HepG2 (cell line): ENCODE measurements around the gene ZC3H18. TPM values are rescaled to one million over a fixed set of nuclear protein-coding genes. Genes with fewer than 3 reads are reported as not detected.

ENCODE experiments used
- ATAC-seq: fragments of 200-7000 bp; cut with Tn5 transposase; 3 replicates; pipeline ENCODE4 v1.9.1; 2020; ENCODE audit warnings: mild to moderate bottlenecking, moderate library complexity
- BruUV-seq: library from RNA; stranded (reverse); fragments of 400-500 nt; replicated peaks from 2 replicates; lab custom pipeline; 2021; lab: Mats Ljungman, UMichigan
- CTCF ChIA-PET: fragments of 300-600 bp; formaldehyde crosslinking; extraction: SDS; loops from one replicate; lab custom pipeline; 2021; ENCODE audit warnings: low total read pairs, inconsistent platforms, low intra/inter-chr PET ratio; lab: Yijun Ruan, JAX
- POLR2A ChIA-PET: fragments of 350-600 bp; sonication (Branson Sonifier 250); formaldehyde crosslinking; loops from one replicate; lab custom pipeline; 2020; ENCODE audit warnings: antibody characterized with exemption, inconsistent platforms; lab: Yijun Ruan, JAX
- DNase-seq: peaks from one replicate; pipeline ENCODE4 v3.0.0-alpha.2; 2015; ENCODE audit warnings: low spot score
- FAIRE-seq: peaks from 3 replicates; lab custom pipeline; 2011; peaks lifted over from hg19 to GRCh38; lab: Jason Lieb, UNC
- H2AFZ ChIP-seq: one replicate; pipeline ENCODE4 v1.6.1; 2011; ENCODE audit warnings: low read length, inconsistent platforms
- H3K27ac ChIP-seq: fragments of 300-600 bp; 3 replicates; pipeline ENCODE4 v1.8.0; 2011; ENCODE audit warnings: mixed run types, mild to moderate bottlenecking, mixed read lengths, low read length, inconsistent platforms; ENCODE audit not compliant: insufficient read depth; ENCODE audit errors: extremely low read length
- H3K27me3 ChIP-seq, 2 experiments: fragments of 200-600 bp in 1 of 2; 2 replicates in 1 of 2; 3 replicates in 1 of 2; pipeline versions ENCODE4 v1.6.0 to v1.8.0; 2011; ENCODE audit warnings: low read length in 2 of 2, mild to moderate bottlenecking in 2 of 2, moderate library complexity in 2 of 2, inconsistent platforms in 1 of 2; ENCODE audit not compliant: insufficient read depth in 2 of 2, control insufficient read depth in 1 of 2
- H3K36me3 ChIP-seq, 2 experiments: fragments of 200-600 bp in 1 of 2; replicated peaks in 1 of 2; 2 replicates in 1 of 2; 3 replicates in 1 of 2; pipeline versions ENCODE4 v1.5.1 to v1.8.0; 2011; ENCODE audit warnings: low read length in 2 of 2, inconsistent platforms in 1 of 2; ENCODE audit not compliant: insufficient read depth in 2 of 2, control insufficient read depth in 1 of 2
- H3K4me1 ChIP-seq: 2 replicates; pipeline ENCODE4 v1.5.1; 2012; ENCODE audit warnings: low read length, inconsistent platforms; ENCODE audit not compliant: insufficient read depth
- H3K4me2 ChIP-seq: 2 replicates; pipeline ENCODE4 v1.6.0; 2011; ENCODE audit warnings: low read depth, low read length, inconsistent platforms
- H3K4me3 ChIP-seq, 3 experiments: fragments of 200-600 bp in 1 of 3; sonication (generic), shearing (Covaris generic) in 1 of 3; replicated peaks in 1 of 3; 2 replicates each; pipeline ENCODE4 v1.5.1; 2011 to 2016; ENCODE audit warnings: low read length in 3 of 3, inconsistent platforms in 2 of 3, low read depth in 2 of 3, mild to moderate bottlenecking in 2 of 3, control low read depth in 1 of 3, mixed read lengths in 1 of 3; ENCODE audit not compliant: insufficient read depth in 1 of 3
- H3K79me2 ChIP-seq: one replicate; pipeline ENCODE4 v1.6.1; 2011; ENCODE audit warnings: low read length, inconsistent platforms; ENCODE audit not compliant: insufficient read depth
- H3K9ac ChIP-seq: 2 replicates; pipeline ENCODE4 v1.6.0; 2011; ENCODE audit warnings: mild to moderate bottlenecking, low read depth, low read length, inconsistent platforms; ENCODE audit not compliant: insufficient read depth
- H3K9me3 ChIP-seq: 2 replicates; pipeline ENCODE4 v1.5.1; 2012; ENCODE audit warnings: mild to moderate bottlenecking, low read length
- H4K20me1 ChIP-seq: 2 replicates; pipeline ENCODE4 v1.6.0; 2011; ENCODE audit warnings: inconsistent platforms, mild to moderate bottlenecking, low read length, moderate library complexity; ENCODE audit not compliant: insufficient read depth
- AGO2 ChIP-seq: fragments of 200-400 bp; formaldehyde crosslinking; optimal IDR thresholded peaks from 2 replicates; pipeline ENCODE3; 2017; ENCODE audit warnings: mild to moderate bottlenecking, low read depth, low read length, moderate library complexity
- BHLHE40 ChIP-seq: IDR thresholded peaks from 2 replicates; pipeline ENCODE4 v1.6.1; 2011; ENCODE audit warnings: low read length, improper control_type of control experiment
- CENPBD1 ChIP-seq: sonication (generic); formaldehyde crosslinking; IDR thresholded peaks from 2 replicates; pipeline ENCODE4 v1.8.0; 2022; ENCODE audit warnings: missing genetic modification reagents, low read depth, mild to moderate bottlenecking, borderline replicate concordance
- IKZF4 ChIP-seq: sonication (generic); formaldehyde crosslinking; IDR thresholded peaks from 2 replicates; pipeline ENCODE4 v1.5.1; 2020; ENCODE audit warnings: borderline replicate concordance, mild to moderate bottlenecking, low read depth, missing genetic modification reagents; ENCODE audit errors: not compliant biosample characterization
- MATR3 ChIP-seq: sonication (generic); formaldehyde crosslinking; IDR thresholded peaks from 2 replicates; pipeline ENCODE4 v1.4.0; 2020; ENCODE audit warnings: missing genetic modification reagents
- MYC ChIP-seq: sonication (generic); formaldehyde crosslinking; IDR thresholded peaks from 2 replicates; pipeline ENCODE4 v1.9.0; 2021; ENCODE audit warnings: missing genetic modification reagents, borderline replicate concordance
- PLRG1 ChIP-seq: fragments of 450-650 bp; conservative IDR thresholded peaks from 2 replicates; pipeline ENCODE4 v1.6.1; 2016
- SUZ12 ChIP-seq: fragments of 150-350 bp; IDR thresholded peaks from 2 replicates; pipeline ENCODE4 v1.6.1; 2014; ENCODE audit warnings: low read depth, low read length
- ZBTB14 ChIP-seq: sonication (generic); formaldehyde crosslinking; IDR thresholded peaks from 2 replicates; pipeline ENCODE4 v1.4.0; 2020; ENCODE audit warnings: missing genetic modification reagents
- ZFP36L2 ChIP-seq: sonication (generic); formaldehyde crosslinking; IDR thresholded peaks from 2 replicates; pipeline ENCODE4 v1.4.0; 2020; ENCODE audit warnings: missing genetic modification reagents
- ZNF234 ChIP-seq: sonication (generic); formaldehyde crosslinking; conservative IDR thresholded peaks from 2 replicates; pipeline ENCODE4 v1.5.1; 2020; ENCODE audit warnings: mild to moderate bottlenecking, missing genetic modification reagents
- ZNF253 ChIP-seq: sonication (generic); formaldehyde crosslinking; IDR thresholded peaks from 2 replicates; pipeline ENCODE4 v1.8.0; 2022; ENCODE audit warnings: mild to moderate bottlenecking, missing genetic modification reagents, borderline replicate concordance
- ZNF333 ChIP-seq: sonication (generic); formaldehyde crosslinking; IDR thresholded peaks from 2 replicates; pipeline ENCODE4 v1.4.0; 2020; ENCODE audit warnings: mild to moderate bottlenecking, missing genetic modification reagents, borderline replicate concordance
- ZNF576 ChIP-seq: sonication (generic); formaldehyde crosslinking; IDR thresholded peaks from 2 replicates; pipeline ENCODE4 v1.4.0; 2020; ENCODE audit warnings: mild to moderate bottlenecking, missing genetic modification reagents
- ZNF644 ChIP-seq: IDR thresholded peaks from 2 replicates; pipeline ENCODE4 v1.6.1; 2016; ENCODE audit warnings: low read depth
- WGBS: methylation state at CpG from one replicate; pipeline ENCODE4 v1.1.6; 2017; ENCODE audit warnings: low lambda C conversion rate; 5-methylcytosine and 5-hydroxymethylcytosine counted together
- in situ Hi-C: cut with HindIII; loops from 2 replicates; pipeline ENCODE4 v1.10.0; 2017; ENCODE audit warnings: low pct_unique_long_range_greater_than_20kb; ENCODE audit not compliant: extremely low pct_ligation_motif_present
- intact Hi-C: fragments of 100-400 bp; cut with micrococcal nuclease; formaldehyde crosslinking; loops from one replicate; pipeline ENCODE4 v1.10.0; 2022; ENCODE audit not compliant: unreplicated experiment
- polyA plus RNA-seq, 8 experiments: library from polyadenylated mRNA; depleted of rRNA in 3 of 8; stranded (reverse) in 7 of 8; unstranded in 1 of 8; fragments of >200 nt; fragmentation: Illumina TruSeq in 4 of 8; extraction: Trizol in 4 of 8; gene quantifications; 2 replicates each; pipeline versions ENCODE4 v1.2.1 to v1.2.3, GENCODE V29; 2011 to 2016; ENCODE audit warnings: low read depth in 4 of 8, missing spikeins in 1 of 8, mixed read lengths in 1 of 8; ENCODE audit not compliant: insufficient read depth in 1 of 8
- total RNA-seq, 5 experiments: library from RNA; depleted of rRNA; stranded (reverse); fragments of >200 nt; fragmentation: Illumina TruSeq; extraction: Trizol; gene quantifications; 2 replicates each; pipeline ENCODE4 v1.2.3, GENCODE V29; 2016; ENCODE audit warnings: low read depth in 1 of 5
- TF ChIP-seq, protein P1 (sequence below): sonication (generic); formaldehyde crosslinking; IDR thresholded peaks from 2 replicates; pipeline ENCODE4 v1.9.0; 2022; ENCODE audit warnings: missing genetic modification reagents, mild to moderate bottlenecking, borderline replicate concordance

Gene ZC3H18
- total and polyA plus RNA-seq, 2 of the 13 experiments (the other 11 are each of a cell fraction or from before 2014, with no cell fraction given): 11.2 to 27.4 TPM

DNA sequence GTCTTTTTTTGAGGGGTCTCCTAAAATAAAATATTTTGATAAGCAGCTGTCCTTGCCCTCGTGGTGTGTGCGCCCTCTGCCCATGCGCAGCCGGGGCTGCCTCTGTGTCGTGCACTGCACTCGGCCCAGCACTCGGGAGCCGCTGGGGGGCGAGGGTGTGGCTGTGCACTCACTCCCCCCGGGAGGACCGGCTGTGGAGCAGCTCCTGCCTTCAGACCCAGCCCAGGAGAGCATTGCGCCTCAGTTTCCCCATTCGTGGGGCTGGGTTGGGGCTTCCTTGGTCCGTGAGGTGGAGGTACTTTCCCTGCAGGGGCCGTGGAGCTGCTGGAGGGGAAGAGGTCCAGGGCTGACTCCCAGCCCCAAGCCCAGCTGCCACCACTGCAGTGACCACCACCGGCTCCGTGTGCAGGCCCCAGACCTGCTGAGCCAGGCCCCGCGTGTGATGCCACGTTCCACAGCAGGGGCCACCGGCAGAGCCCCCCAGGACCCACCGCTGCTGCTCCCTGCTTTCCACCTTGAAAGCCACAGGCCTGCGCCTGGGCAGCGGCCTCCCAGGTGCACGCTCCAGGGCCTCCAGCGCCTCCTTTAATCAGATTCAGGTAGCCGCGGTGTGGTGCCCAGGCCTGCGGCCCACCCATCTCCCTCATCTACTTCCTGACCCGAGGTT, 61.9 kb downstream of the ZC3H18 start (continued):
- TF ChIP-seq, protein P1, sequence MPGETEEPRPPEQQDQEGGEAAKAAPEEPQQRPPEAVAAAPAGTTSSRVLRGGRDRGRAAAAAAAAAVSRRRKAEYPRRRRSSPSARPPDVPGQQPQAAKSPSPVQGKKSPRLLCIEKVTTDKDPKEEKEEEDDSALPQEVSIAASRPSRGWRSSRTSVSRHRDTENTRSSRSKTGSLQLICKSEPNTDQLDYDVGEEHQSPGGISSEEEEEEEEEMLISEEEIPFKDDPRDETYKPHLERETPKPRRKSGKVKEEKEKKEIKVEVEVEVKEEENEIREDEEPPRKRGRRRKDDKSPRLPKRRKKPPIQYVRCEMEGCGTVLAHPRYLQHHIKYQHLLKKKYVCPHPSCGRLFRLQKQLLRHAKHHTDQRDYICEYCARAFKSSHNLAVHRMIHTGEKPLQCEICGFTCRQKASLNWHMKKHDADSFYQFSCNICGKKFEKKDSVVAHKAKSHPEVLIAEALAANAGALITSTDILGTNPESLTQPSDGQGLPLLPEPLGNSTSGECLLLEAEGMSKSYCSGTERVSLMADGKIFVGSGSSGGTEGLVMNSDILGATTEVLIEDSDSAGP (CRISPR knock-in tag): no peak
- no peak for TF ChIP-seq MATR3 (CRISPR knock-in tag)
- no peak for TF ChIP-seq CENPBD1 (CRISPR knock-in tag)
- TF ChIP-seq ZFP36L2 (CRISPR knock-in tag): no peak
- TF ChIP-seq ZNF576: no peak
- TF ChIP-seq AGO2: peak; percentile 71
- no peak for TF ChIP-seq MYC (CRISPR knock-in tag)
- TF ChIP-seq, all 625 proteins: peak for 2

DNA sequence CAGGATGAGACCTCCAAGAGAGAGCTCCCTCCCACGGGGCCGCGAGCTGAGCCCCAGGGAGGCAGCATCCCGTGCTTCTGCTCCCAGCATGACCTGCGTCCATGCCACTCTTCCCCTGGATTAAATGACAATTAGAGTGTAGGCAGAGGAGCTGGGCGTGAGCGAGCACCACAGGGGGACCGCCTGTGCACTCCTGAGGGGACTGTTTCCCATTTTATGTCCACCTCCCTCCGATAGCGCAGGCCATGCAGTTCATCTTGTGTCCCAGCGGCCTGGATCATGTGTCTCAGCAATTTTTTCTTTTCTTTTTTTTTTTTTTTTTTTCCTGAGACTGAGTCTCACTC, 62.4 kb downstream of the ZC3H18 start:
- H4K20me1 ChIP-seq: peaks cover 3% of the 10 kb centered on the region; the same call in 1 of the 2 replicates
- intact Hi-C loops (no loop called here), in situ Hi-C loops (no loop called here)
- H3K4me3 ChIP-seq: no peak overlapping the region
- WGBS: 95% methylated on average over 11 of the region's 11 CpGs
- DNase-seq (no peak), FAIRE-seq (no peak), ATAC-seq (no peak)
- no TSS peak for BruUV-seq
- CTCF ChIA-PET: no interaction called here
- H3K9ac ChIP-seq: no peak overlapping the region
- peaks cover 19 to 52% of the 10 kb centered on the region in 2 experiments for H3K36me3 ChIP-seq
- no peaks in the 10 kb centered on the region for H3K79me2 ChIP-seq
- peaks cover 0 to 4% of the 10 kb centered on the region in 2 experiments; a peak in 1 of 5 replicates for H3K27me3 ChIP-seq
- H3K27ac ChIP-seq: no peak overlapping the region
- H3K4me1 ChIP-seq: no peaks in the 10 kb centered on the region
- POLR2A ChIA-PET: interaction anchor here (0.6 kb wide), 1 partner anchor 861 kb away, joined by 3 read pairs; no protein-coding TSS in a partner anchor
- no peak overlapping the region for H3K4me2 ChIP-seq
- no peaks in the 10 kb centered on the region for H3K9me3 ChIP-seq
- TF ChIP-seq IKZF4 (CRISPR knock-in tag): no peak
- TF ChIP-seq ZBTB14: no peak
- TF ChIP-seq BHLHE40: no peak
- no peak for TF ChIP-seq ZNF333
- TF ChIP-seq SUZ12: no peak
- no peak for TF ChIP-seq PLRG1
- TF ChIP-seq ZNF644 (CRISPR knock-in tag): no peak
- TF ChIP-seq ZNF253 (CRISPR knock-in tag): no peak
- TF ChIP-seq ZNF234 (CRISPR knock-in tag): no peak
- no peak overlapping the region for H2AFZ ChIP-seq
